GM12873 (cell line): Measurements from ENCODE around the gene SP110.

Experiments used
- TF ChIP-seq, protein P1 (sequence below): IDR thresholded peaks from 2 replicates; pipeline ENCODE4 v1.5.1; 2012; ENCODE audit warnings: low read depth, mild to moderate bottlenecking, moderate library complexity, low read length, control low read depth; ENCODE audit not compliant: insufficient read depth; ENCODE audit errors: missing control alignments

SP110 gene

DNA sequence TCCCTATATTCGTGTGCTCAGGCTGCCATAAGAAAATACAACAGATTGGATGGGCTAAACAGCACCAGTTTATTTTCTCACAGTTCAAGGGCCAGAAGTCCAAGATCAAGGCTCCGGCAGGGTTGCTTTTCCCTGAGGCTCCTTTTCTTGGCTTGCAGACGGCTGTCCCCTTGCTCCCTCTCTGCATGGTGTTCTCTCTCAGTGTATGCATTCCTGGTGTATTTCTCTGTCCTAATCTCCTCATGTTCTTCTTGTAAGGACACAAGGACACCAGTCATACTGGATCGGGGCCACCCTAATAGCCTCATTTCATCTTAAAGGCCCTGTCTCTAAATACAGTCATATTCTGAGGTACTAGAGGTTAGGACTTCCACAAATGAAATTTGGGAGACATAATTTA lies 88.4 kb downstream of the SP110 start:
- TF ChIP-seq, protein P1, sequence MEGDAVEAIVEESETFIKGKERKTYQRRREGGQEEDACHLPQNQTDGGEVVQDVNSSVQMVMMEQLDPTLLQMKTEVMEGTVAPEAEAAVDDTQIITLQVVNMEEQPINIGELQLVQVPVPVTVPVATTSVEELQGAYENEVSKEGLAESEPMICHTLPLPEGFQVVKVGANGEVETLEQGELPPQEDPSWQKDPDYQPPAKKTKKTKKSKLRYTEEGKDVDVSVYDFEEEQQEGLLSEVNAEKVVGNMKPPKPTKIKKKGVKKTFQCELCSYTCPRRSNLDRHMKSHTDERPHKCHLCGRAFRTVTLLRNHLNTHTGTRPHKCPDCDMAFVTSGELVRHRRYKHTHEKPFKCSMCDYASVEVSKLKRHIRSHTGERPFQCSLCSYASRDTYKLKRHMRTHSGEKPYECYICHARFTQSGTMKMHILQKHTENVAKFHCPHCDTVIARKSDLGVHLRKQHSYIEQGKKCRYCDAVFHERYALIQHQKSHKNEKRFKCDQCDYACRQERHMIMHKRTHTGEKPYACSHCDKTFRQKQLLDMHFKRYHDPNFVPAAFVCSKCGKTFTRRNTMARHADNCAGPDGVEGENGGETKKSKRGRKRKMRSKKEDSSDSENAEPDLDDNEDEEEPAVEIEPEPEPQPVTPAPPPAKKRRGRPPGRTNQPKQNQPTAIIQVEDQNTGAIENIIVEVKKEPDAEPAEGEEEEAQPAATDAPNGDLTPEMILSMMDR = no peak

DNA sequence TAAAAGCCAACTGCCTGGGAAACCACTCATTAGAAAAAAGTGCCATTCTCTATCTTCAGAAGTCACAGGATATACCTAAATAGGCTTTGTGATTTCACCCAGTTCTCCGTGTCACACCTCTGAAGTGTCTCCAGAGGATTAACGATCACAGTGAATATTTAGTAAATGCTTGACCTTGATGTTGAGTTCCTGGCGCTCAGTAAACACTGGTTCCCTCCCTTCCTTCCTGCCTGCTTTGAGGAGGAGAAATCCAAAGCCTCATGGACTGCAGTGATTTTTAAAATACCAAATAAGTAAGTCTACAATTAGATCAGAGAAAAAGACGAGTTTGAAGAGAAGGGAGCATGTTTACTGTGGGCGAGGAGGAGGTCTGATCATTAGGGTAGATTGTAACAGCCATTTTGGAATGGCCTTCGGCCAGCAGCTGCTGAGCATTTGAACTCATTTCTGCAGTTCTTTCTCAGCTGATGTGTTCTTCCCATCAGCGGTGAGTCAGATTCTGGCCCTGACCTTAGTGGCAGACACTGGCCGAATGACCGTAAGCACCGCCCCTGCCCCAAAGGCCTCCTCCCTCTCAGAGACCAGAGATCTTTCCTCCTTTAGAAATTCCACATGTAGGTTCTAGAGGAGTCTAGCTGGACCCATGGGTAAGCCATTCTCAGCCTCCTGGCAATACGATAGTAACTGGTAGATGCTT lies 89.0 kb downstream of the SP110 start:
- TF ChIP-seq, protein P1 = no peak

DNA sequence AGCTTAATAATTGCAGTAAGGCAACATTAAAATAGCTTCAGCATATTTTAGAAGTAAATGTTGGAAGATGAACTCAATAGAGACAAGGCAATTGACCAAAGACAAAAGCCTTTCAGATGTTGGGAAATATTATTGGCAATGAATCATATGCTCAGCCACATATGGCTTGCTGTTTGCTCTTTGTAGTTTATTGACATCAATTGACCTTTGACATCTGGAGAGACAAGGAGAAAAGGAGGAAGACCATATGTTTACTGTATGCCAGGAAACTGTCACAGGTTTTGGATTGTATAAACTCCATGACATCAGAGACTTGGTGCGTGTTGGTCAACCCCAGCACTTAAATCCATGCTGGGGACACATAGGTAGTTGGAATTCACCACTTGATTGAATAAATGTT lies 90.4 kb downstream of the SP110 start:
- TF ChIP-seq, protein P1 = no peak

DNA sequence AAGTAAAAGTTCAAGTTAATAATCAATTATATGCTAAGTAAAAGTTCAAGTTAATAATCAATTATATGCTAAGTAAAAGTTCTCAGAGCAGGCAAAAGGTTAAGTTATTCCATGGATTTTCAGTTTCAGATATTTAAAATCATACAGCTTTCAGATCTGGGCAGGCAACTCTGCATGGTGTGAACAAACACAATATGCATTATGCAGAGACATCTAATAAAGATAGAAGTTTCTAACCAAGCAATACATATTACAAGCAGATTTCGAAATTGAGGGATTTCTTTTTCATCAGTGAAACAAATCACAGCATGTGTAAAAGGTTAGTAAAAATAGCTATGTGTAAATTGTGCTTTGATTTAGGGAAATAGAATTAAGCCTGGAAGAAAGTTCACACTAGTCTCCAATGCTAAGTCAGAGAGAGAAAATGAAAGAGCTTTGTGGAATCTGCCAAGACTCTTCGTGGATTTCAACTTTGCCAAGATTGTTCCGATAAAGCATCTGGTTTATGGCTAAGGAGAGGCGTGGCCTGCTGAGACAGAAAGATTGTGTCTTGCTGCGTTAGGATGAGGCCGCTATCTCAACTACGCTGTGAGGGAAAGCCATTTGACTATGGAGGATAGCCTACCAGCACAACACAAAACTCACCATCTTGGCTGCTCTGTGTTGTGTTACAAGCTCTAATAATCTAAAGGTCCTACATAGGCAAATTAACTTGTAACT lies 91.0 kb downstream of the SP110 start:
- TF ChIP-seq, protein P1 = no peak

DNA sequence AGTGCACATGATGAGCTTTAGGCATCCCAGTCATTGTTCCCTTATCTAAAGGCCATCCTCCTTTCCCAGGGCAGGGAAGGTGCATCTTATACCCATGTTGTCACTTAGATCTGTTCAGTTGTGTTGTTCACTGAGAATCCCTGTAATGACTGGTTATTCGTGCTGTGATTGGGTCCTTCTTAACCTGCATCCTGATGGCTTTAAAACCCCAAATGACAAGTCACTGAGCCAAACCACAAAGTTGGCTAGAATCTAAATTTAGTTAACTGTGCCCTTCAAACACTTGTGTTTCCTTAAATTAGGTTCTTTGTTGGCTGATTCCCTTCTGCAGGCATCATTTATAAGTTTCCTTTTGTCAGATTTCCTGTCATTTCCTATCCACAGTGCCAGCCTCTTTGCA lies 92.6 kb downstream of the SP110 start:
- TF ChIP-seq, protein P1 = no peak

DNA sequence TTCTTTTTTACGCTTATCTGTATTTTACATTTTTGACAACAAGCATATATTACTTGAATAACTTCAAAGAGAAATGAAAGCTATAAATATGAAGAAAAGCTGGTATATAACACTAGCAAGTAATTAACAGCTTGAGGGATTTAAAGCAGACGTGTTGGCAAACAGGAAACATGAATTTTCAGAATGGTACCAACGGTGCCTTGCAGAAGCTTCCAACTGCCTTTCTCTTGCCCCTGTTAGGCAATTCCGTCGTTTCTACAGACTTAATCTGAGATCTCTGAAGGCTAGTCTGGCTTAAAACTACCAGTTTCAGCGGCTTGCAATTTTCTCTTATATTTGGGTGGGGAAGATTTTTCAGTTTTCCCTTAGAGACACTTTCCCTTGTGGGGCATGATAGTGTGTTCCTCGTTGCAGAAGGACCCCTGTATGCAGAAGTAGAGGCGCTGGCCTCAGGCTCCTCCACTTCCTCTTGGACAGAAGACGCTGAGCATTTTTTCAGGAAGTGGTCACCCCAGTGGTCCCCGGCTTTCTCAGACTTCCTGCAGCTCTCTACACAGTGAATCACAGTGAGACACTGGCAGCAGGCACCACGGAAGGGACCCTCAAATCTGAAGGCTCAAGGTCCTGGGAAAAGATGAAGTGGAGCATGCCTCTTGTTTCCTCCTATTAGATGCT lies 94.9 kb downstream of the SP110 start:
- TF ChIP-seq, protein P1 = no peak

DNA sequence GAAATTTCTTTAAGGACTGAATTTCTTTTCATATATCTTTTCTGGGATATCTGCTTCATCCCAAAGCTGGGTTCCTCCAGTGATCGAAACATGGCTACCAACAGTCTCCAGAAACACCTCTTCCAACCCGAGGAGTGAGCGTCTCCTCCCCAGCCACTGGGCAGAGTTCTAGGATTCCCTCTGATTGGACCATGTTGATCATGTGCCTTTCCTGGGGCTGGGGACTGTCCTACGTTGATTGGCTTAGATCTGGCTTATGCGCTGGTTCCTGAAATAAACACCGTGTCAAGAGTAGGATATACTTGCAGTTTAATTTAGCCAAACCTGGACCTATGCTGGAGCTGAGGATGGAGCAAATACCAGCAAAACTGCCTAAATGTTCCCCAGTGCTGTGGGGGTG lies 95.5 kb downstream of the SP110 start:
- TF ChIP-seq, protein P1 = no peak
